HCT116 (cell line): Measurements from ENCODE around the gene CSN2. TPM values are rescaled to one million over a fixed set of nuclear protein-coding genes. Genes with fewer than 3 reads are reported as not detected.

Source experiments
- ATAC-seq: fragments of 200-7000 bp; cut with Tn5 transposase; 2 replicates; pipeline ENCODE4 v1.9.1; 2020; ENCODE audit warnings: mild to moderate bottlenecking, moderate library complexity
- BruUV-seq: library from RNA; stranded (reverse); fragments of 400-500 nt; replicated peaks from 2 replicates; lab custom pipeline; 2021; lab: Mats Ljungman, UMichigan
- CTCF ChIA-PET: fragments of 300-600 bp; sonication (Branson Sonifier 250); formaldehyde crosslinking; loops from one replicate; lab custom pipeline; 2021; ENCODE audit warnings: antibody characterized with exemption; lab: Charles Lee
- POLR2A ChIA-PET: fragments of 300-600, 350-600 bp; sonication (Branson Sonifier 250); formaldehyde crosslinking; loops from one replicate; lab custom pipeline; 2021; ENCODE audit warnings: antibody characterized with exemption; lab: Charles Lee
- RAD21 ChIA-PET, 2 experiments: fragments of 300-600 bp; sonication (Branson Sonifier 250); formaldehyde crosslinking; loops; one replicate each; lab custom pipeline; 2023; ENCODE audit warnings: low total read pairs in 2 of 2; ENCODE audit not compliant: uncharacterized antibody in 2 of 2, unreplicated experiment in 2 of 2, low non-redundant PET in 1 of 2; lab: Charles Lee
- DNase-seq: peaks from one replicate; pipeline ENCODE4 v3.0.0-alpha.2; 2010; ENCODE audit warnings: low read depth, low spot score
- H2AFZ ChIP-seq: fragments of 200-600 bp; shearing (Covaris generic), sonication (generic); 2 replicates; pipeline ENCODE4 v1.6.1; 2017; ENCODE audit warnings: low read depth, mixed run types, mixed read lengths, antibody characterized with exemption, low read length; ENCODE audit not compliant: poor library complexity, severe bottlenecking
- H3K27ac ChIP-seq: 2 replicates; pipeline ENCODE4 v1.5.1; 2012; ENCODE audit warnings: low read depth, low read length
- H3K27me3 ChIP-seq: fragments of 200-600 bp; sonication (generic); 2 replicates; pipeline ENCODE4 v1.6.1; 2016; ENCODE audit warnings: mixed run types, low read length, mixed read lengths; ENCODE audit not compliant: insufficient read depth
- H3K36me3 ChIP-seq, 2 experiments: fragments of 200-500 bp in 1 of 2; fragments of 200-600 bp in 1 of 2; sonication (Bioruptor generic) in 1 of 2; sonication (generic) in 1 of 2; 2 replicates each; pipeline versions ENCODE4 v1.5.1 to v1.6.1; 2014 to 2016; ENCODE audit warnings: low read length in 2 of 2, inconsistent platforms in 1 of 2, mixed read lengths in 1 of 2, mixed run types in 1 of 2; ENCODE audit not compliant: insufficient read depth in 2 of 2, control insufficient read depth in 1 of 2
- H3K4me1 ChIP-seq, 2 experiments: fragments of 200-600 bp in 1 of 2; sonication (generic) in 1 of 2; 2 replicates each; pipeline versions ENCODE4 v1.5.1 to v1.6.1; 2012 to 2017; ENCODE audit warnings: low read length in 2 of 2, inconsistent platforms in 1 of 2, mild to moderate bottlenecking in 1 of 2, mixed read lengths in 1 of 2, mixed run types in 1 of 2, moderate library complexity in 1 of 2; ENCODE audit not compliant: insufficient read depth in 2 of 2, control insufficient read depth in 1 of 2
- H3K4me2 ChIP-seq: fragments of 200-600 bp; sonication (generic); 2 replicates; pipeline ENCODE4 v1.6.1; 2017; ENCODE audit warnings: mixed run types, low read length, mixed read lengths
- H3K4me3 ChIP-seq, 2 experiments: fragments of 200-600 bp in 1 of 2; sonication (generic) in 1 of 2; replicated peaks in 1 of 2; 2 replicates each; pipeline ENCODE4 v1.5.1; 2011 to 2016; ENCODE audit warnings: low read length in 2 of 2, control low read depth in 1 of 2, low read depth in 1 of 2, mild to moderate bottlenecking in 1 of 2, mixed read lengths in 1 of 2, mixed run types in 1 of 2
- H3K79me2 ChIP-seq: fragments of 200-600 bp; sonication (generic); 2 replicates; pipeline ENCODE4 v1.6.1; 2017; ENCODE audit warnings: mild to moderate bottlenecking, mixed run types, low read length, moderate library complexity, mixed read lengths; ENCODE audit not compliant: insufficient read depth
- H3K9ac ChIP-seq: fragments of 200-600 bp; sonication (generic); 2 replicates; pipeline ENCODE4 v1.6.1; 2016; ENCODE audit warnings: low read length, mixed read lengths
- H3K9me2 ChIP-seq: fragments of 200-600 bp; sonication (generic), shearing (Covaris generic); 2 replicates; pipeline ENCODE4 v1.6.1; 2017; ENCODE audit warnings: mixed run types, mild to moderate bottlenecking, moderate library complexity; ENCODE audit not compliant: insufficient read depth
- H3K9me3 ChIP-seq, 2 experiments: fragments of 200-500 bp in 1 of 2; fragments of 200-600 bp in 1 of 2; sonication (Bioruptor generic) in 1 of 2; sonication (generic) in 1 of 2; 2 replicates each; pipeline ENCODE4 v1.6.1; 2014 to 2017; ENCODE audit warnings: low read length in 2 of 2, mixed read lengths in 2 of 2, inconsistent platforms in 1 of 2, low read depth in 1 of 2, mild to moderate bottlenecking in 1 of 2, mixed run types in 1 of 2, moderate library complexity in 1 of 2; ENCODE audit not compliant: control insufficient read depth in 1 of 2, insufficient read depth in 1 of 2
- H4K20me1 ChIP-seq: fragments of 200-600 bp; sonication (generic), shearing (Covaris generic); 2 replicates; pipeline ENCODE4 v1.6.1; 2017; ENCODE audit warnings: mixed run types, mild to moderate bottlenecking, moderate library complexity; ENCODE audit not compliant: insufficient read depth
- CBX3 ChIP-seq: IDR thresholded peaks from 2 replicates; pipeline ENCODE4 v1.6.1; 2012; ENCODE audit warnings: low read depth
- CEBPB ChIP-seq: IDR thresholded peaks from 2 replicates; pipeline ENCODE4 v1.6.1; 2012; ENCODE audit warnings: low read depth
- EGR1 ChIP-seq: IDR thresholded peaks from 2 replicates; pipeline ENCODE4 v1.6.1; 2012; ENCODE audit warnings: low read depth
- ELF1 ChIP-seq: IDR thresholded peaks from 2 replicates; pipeline ENCODE4 v1.6.1; 2012; ENCODE audit warnings: low read depth, borderline replicate concordance
- JUND ChIP-seq: IDR thresholded peaks from 2 replicates; pipeline ENCODE4 v1.6.1; 2012
- POLR2A ChIP-seq: IDR thresholded peaks from 2 replicates; pipeline ENCODE4 v1.7.0; 2011; ENCODE audit warnings: borderline replicate concordance; ENCODE audit not compliant: insufficient read depth, insufficient read length; ENCODE audit errors: extremely low read depth
- POLR2AphosphoS5 ChIP-seq: IDR thresholded peaks from 2 replicates; pipeline ENCODE4 v1.6.1; 2011; ENCODE audit warnings: mild to moderate bottlenecking, low read depth, low read length, moderate library complexity
- SIN3A ChIP-seq: IDR thresholded peaks from 2 replicates; pipeline ENCODE4 v1.6.1; 2012; ENCODE audit warnings: low read depth
- YY1 ChIP-seq: IDR thresholded peaks from 2 replicates; pipeline ENCODE4 v1.6.1; 2011; ENCODE audit warnings: low read length, low read depth, moderate library complexity, mild to moderate bottlenecking; ENCODE audit not compliant: insufficient replicate concordance; ENCODE audit errors: extremely low read depth
- intact Hi-C: fragments of 100-400 bp; cut with micrococcal nuclease; formaldehyde crosslinking; loops from 2 replicates; pipeline ENCODE4 v1.10.0; 2022
- total RNA-seq: library from RNA; stranded (reverse); gene quantifications from one replicate; pipeline ENCODE4 v1.2.1, GENCODE V29; 2021; ENCODE audit not compliant: unreplicated experiment
- TF ChIP-seq, protein P1 (sequence below): IDR thresholded peaks from 2 replicates; pipeline ENCODE4 v1.6.1; 2012; ENCODE audit warnings: low read depth
- TF ChIP-seq, protein P2 (sequence below): IDR thresholded peaks from 2 replicates; pipeline ENCODE4 v1.6.1; 2011; ENCODE audit warnings: mild to moderate bottlenecking, low read length, moderate library complexity; ENCODE audit not compliant: insufficient replicate concordance; ENCODE audit errors: extremely low read depth

Gene CSN2
- total RNA-seq, 1 experiment from 2014 or later: not detected

DNA sequence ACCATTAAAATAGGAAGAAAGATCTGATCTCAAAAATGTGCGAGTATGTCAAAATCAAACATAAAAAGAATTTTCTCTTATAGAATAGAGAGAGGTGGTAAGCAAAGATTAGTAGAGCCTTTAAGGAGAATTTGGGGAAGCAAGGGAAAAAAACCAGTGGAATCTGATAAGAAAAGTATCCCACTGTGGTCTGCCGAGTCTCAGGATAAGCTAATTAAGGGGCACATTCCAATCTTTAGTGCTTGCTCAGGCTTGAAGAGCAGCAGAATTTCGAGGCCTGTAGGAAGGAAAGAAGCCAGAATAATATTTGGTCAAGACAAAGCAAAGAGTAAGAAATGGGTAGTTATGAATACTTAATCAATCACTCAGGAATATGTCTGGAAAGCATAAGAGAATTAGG is 43.2 kb upstream of the CSN2 start:
- no peak overlapping the region for H3K4me3 ChIP-seq
- POLR2A ChIA-PET: no interaction called here
- no peaks in the 10 kb centered on the region for H3K9me2 ChIP-seq
- no peak overlapping the region for H3K9ac ChIP-seq
- no peaks in the 10 kb centered on the region for H4K20me1 ChIP-seq
- H3K4me1 ChIP-seq: no peaks in the 10 kb centered on the region
- H3K9me3 ChIP-seq: no peaks in the 10 kb centered on the region
- TF ChIP-seq POLR2AphosphoS5: no peak
- CTCF ChIA-PET: no interaction called here
- H3K27ac ChIP-seq: no peak overlapping the region
- no peaks in the 10 kb centered on the region for H3K36me3 ChIP-seq
- no peak overlapping the region for H3K4me2 ChIP-seq
- no TSS peak for BruUV-seq
- RAD21 ChIA-PET: no interaction called here
- DNase-seq (no peak), ATAC-seq (no peak)
- no peaks in the 10 kb centered on the region for H3K79me2 ChIP-seq
- intact Hi-C loops: no loop called here
- no peak overlapping the region for H2AFZ ChIP-seq
- H3K27me3 ChIP-seq: no peaks in the 10 kb centered on the region

DNA sequence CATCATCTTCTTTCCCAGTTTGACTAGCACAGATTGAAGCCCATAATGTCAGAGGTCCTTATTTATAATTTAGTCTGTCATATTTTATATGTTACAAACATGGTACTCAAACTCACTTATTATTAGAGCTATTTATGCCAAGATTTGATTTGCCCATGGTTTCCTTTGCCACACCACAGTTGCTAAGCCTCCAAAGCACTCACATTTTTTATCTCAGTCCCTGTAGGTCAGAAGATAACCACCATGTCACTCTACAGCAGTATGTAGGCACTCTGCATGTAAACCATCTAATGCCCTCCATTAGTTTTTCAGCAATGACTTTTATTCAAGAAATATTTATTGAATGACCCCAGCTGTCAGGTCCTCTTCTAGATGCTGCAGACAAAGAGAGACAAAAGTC is 37.0 kb upstream of the CSN2 start:
- Histone ChIP-seq H3K79me2 (no peaks in the 10 kb centered on the region), H3K36me3 (no peaks in the 10 kb centered on the region), H3K4me1 (no peaks in the 10 kb centered on the region), H3K4me2 (no peak overlapping the region), H2AFZ (no peak overlapping the region), H3K9me3 (no peaks in the 10 kb centered on the region), H3K27ac (no peak overlapping the region), H4K20me1 (no peaks in the 10 kb centered on the region), H3K9me2 (no peaks in the 10 kb centered on the region), H3K4me3 (no peak overlapping the region), H3K9ac (no peak overlapping the region), H3K27me3 (no peaks in the 10 kb centered on the region)
- intact Hi-C loops: no loop called here
- RAD21 ChIA-PET: no interaction called here
- CTCF ChIA-PET: no interaction called here
- BruUV-seq: no TSS peak
- ATAC-seq (no peak), DNase-seq (no peak)
- POLR2A ChIA-PET: no interaction called here
- TF ChIP-seq, protein P1, sequence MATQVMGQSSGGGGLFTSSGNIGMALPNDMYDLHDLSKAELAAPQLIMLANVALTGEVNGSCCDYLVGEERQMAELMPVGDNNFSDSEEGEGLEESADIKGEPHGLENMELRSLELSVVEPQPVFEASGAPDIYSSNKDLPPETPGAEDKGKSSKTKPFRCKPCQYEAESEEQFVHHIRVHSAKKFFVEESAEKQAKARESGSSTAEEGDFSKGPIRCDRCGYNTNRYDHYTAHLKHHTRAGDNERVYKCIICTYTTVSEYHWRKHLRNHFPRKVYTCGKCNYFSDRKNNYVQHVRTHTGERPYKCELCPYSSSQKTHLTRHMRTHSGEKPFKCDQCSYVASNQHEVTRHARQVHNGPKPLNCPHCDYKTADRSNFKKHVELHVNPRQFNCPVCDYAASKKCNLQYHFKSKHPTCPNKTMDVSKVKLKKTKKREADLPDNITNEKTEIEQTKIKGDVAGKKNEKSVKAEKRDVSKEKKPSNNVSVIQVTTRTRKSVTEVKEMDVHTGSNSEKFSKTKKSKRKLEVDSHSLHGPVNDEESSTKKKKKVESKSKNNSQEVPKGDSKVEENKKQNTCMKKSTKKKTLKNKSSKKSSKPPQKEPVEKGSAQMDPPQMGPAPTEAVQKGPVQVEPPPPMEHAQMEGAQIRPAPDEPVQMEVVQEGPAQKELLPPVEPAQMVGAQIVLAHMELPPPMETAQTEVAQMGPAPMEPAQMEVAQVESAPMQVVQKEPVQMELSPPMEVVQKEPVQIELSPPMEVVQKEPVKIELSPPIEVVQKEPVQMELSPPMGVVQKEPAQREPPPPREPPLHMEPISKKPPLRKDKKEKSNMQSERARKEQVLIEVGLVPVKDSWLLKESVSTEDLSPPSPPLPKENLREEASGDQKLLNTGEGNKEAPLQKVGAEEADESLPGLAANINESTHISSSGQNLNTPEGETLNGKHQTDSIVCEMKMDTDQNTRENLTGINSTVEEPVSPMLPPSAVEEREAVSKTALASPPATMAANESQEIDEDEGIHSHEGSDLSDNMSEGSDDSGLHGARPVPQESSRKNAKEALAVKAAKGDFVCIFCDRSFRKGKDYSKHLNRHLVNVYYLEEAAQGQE: no peak
- TF ChIP-seq SIN3A (no peak), JUND (no peak), CEBPB (no peak), ELF1 (no peak), CBX3 (no peak), EGR1 (no peak), POLR2A (no peak), YY1 (no peak)
- TF ChIP-seq, protein P2, sequence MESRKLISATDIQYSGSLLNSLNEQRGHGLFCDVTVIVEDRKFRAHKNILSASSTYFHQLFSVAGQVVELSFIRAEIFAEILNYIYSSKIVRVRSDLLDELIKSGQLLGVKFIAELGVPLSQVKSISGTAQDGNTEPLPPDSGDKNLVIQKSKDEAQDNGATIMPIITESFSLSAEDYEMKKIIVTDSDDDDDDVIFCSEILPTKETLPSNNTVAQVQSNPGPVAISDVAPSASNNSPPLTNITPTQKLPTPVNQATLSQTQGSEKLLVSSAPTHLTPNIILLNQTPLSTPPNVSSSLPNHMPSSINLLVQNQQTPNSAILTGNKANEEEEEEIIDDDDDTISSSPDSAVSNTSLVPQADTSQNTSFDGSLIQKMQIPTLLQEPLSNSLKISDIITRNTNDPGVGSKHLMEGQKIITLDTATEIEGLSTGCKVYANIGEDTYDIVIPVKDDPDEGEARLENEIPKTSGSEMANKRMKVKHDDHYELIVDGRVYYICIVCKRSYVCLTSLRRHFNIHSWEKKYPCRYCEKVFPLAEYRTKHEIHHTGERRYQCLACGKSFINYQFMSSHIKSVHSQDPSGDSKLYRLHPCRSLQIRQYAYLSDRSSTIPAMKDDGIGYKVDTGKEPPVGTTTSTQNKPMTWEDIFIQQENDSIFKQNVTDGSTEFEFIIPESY: no peak
